ENCODE results near the gene NPHP4.
"Not testable (repeated sequence)": the region's sequence is repeated elsewhere in the genome, so short reads cannot be mapped to it uniquely, and the experiment has no call there.

The NPHP4 gene

GRCh38 chr1:6023346-6023745 is 31.1 kb upstream of the NPHP4 start:
- DNase-seq (ENCODE audit: low read depth), result no peak

- no peak for DNase-seq (ENCODE audit: low read depth)
These were observed 30.0 kb upstream of the NPHP4 start for GRCh38 chr1:6022193-6022592.

- DNase-seq (ENCODE audit: low read depth), result no peak
These were observed 27.1 kb upstream of the NPHP4 start for GRCh38 chr1:6019166-6019845.

GRCh38 chr1:6017654-6018053 is 25.4 kb upstream of the NPHP4 start:
- not testable (repeated sequence) for DNase-seq (ENCODE audit: low read depth)

- peak; percentile 79 for DNase-seq (ENCODE audit: low read depth)
These were observed 24.1 kb upstream of the NPHP4 start for GRCh38 chr1:6016191-6016865.

GRCh38 chr1:6014130-6014999 is 22.1 kb upstream of the NPHP4 start:
- DNase-seq (ENCODE audit: low read depth), result no peak

GRCh38 chr1:6013491-6013890 is 21.3 kb upstream of the NPHP4 start:
- no peak for DNase-seq (ENCODE audit: low read depth)

- no peak for DNase-seq (ENCODE audit: low read depth)
These were observed 20.5 kb upstream of the NPHP4 start for GRCh38 chr1:6012529-6013318.

- no peak for DNase-seq (ENCODE audit: low read depth)
These were observed 19.7 kb upstream of the NPHP4 start for GRCh38 chr1:6011946-6012258.

GRCh38 chr1:6011161-6011945 is 19.1 kb upstream of the NPHP4 start:
- no peak for DNase-seq (ENCODE audit: low read depth)

- no peak for DNase-seq (ENCODE audit: low read depth)
These were observed 18.3 kb upstream of the NPHP4 start for GRCh38 chr1:6010554-6010953.

GRCh38 chr1:6009120-6010040 is 17.2 kb upstream of the NPHP4 start:
- DNase-seq (ENCODE audit: low read depth), result no peak

- no peak for DNase-seq (ENCODE audit: low read depth)
These were observed 16.5 kb upstream of the NPHP4 start for GRCh38 chr1:6008696-6009095.

GRCh38 chr1:6008084-6008415 is 15.8 kb upstream of the NPHP4 start:
- no peak for DNase-seq (ENCODE audit: low read depth)

GRCh38 chr1:6007318-6008083 is 15.3 kb upstream of the NPHP4 start:
- DNase-seq (ENCODE audit: low read depth), result peak; percentile 17

GRCh38 chr1:6006882-6007281 is 14.7 kb upstream of the NPHP4 start:
- no peak for DNase-seq (ENCODE audit: low read depth)

GRCh38 chr1:6005276-6005917 is 13.2 kb upstream of the NPHP4 start:
- no peak for DNase-seq (ENCODE audit: low read depth)

GRCh38 chr1:6004412-6005123 is 12.3 kb upstream of the NPHP4 start:
- no peak for DNase-seq (ENCODE audit: low read depth)

Measured in ELR (cell line).